Kidney glomerular epithelial cell (primary cell): ENCODE results near the gene VCY1B.
"Not testable (repeated sequence)": the region's sequence is repeated elsewhere in the genome, so short reads cannot be mapped to it uniquely, and the experiment has no call there.

Experiments used
- DNase-seq: peaks from one replicate; lab custom pipeline; 2025; lab: John Stamatoyannopoulos, UW

Gene VCY1B

GRCh38 chrY:14055927-14056326 is at the start of gene VCY1B:
Gene VCY1B, plus strand, starts transcription at chrY:14056227. Its CDS starts 63 bp downstream, at chrY:14056290.
- not testable (repeated sequence) for DNase-seq

DNA sequence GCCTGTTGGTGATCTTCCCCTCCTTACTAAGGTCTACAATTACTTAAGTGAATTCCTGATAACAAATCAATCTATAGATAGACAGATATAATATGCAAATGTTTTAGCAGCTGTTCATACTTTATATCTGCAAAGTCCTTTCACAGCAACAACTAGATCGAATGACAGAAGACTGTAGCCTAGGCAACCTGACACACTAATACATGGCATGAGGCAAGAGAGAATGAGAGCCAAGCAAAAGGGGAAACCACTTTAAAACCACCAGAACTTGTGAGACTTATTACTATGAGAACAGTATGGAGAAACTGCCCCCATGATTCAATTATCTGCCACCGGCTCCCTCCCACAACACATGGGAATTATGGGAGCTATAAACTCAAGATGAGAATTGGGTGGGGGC is 44.1 kb upstream of the VCY1B start:
- not testable (repeated sequence) for DNase-seq

GRCh38 chrY:14030395-14030794 is 25.6 kb upstream of the VCY1B start:
- not testable (repeated sequence) for DNase-seq

GRCh38 chrY:14085877-14086276 is 29.9 kb downstream of the VCY1B start:
- DNase-seq: no peak
